GM19240 (cell line): Measurements from ENCODE around the gene ADA.
"Not testable (repeated sequence)": the region's sequence is repeated elsewhere in the genome, so short reads cannot be mapped to it uniquely, and the experiment has no call there.

Experiments
- DNase-seq: peaks from one replicate; pipeline ENCODE4 v3.0.0; 2011; ENCODE audit warnings: low spot score; ENCODE audit not compliant: insufficient read length

Gene ADA

DNA sequence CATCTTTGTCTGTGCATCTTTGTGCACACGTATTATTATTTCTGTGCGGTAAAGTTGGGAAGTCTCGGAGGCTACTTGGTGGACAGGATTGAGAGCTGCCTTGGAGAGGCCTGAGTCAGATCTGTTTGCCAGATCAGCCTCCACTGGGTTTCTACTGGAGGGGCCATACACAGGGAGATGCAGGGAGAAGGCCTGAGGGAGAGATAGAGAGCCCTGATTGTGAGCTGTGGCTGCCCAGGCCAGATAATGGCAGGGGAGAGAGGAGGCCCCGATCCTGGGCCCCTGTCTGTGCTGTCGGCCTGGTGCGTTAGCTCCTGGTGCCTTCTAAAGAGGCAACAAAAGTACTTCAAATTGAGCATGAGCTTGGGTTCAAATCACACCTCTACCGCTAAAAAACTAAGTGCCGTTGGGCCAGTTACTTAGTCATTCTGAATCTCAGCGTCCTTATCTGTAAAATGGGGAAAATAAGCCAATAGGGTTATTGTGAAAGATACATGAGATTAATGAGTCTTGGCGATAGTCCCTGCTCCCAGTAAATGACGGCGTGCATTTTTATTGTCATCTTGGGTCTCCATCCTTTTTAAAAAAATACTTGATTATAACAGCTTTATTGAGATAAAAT lies 27.6 kb upstream of the ADA start:
- no peak for DNase-seq

DNA sequence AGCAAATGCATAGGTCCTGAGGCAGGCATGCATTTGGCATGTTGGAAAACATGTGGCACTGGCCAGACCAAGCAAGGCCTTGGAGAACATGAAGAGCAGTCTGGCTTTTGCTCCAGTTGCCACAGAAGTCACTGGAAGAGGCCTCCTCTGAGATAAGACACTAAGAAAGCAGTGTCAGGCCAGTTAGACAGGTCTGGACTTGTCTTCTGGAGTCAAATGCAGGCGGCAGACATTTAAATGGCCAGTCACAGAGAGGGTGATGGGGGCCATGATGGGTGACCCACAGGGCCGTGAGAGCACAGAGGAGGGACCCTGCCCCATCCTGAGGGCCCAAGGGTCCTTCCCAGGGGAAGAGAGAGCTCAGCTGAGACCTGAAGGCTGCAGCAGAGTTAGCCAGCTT lies 26.7 kb upstream of the ADA start:
- DNase-seq: no peak

DNA sequence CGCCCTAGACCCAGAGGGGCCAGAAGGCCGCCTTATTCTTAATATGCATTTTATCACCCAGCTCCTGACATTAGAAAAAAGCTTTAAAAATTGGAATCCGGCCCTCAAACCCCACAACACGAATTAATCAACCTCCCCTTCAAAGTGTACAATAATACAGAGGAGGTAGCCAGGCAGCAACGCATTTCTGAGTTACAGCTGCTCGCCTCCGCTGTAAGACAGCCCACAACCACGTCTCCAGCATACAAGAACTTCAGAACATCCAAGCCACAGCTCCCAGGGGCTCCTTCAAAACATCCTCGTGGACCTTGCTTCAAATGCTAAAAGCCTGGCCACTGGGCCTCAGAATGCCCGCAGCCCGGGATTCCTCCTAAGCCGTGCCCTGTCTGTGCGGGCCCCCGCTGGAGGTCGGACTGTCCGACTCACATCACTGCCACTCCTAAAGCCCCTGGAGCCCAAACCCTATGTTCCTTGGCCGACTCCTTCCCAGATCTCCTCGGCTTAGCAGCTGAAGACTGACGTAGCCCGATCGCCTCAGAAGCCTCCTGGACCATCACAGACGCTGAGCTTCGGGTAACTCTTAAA lies 20.9 kb upstream of the ADA start:
- not testable (repeated sequence) for DNase-seq

DNA sequence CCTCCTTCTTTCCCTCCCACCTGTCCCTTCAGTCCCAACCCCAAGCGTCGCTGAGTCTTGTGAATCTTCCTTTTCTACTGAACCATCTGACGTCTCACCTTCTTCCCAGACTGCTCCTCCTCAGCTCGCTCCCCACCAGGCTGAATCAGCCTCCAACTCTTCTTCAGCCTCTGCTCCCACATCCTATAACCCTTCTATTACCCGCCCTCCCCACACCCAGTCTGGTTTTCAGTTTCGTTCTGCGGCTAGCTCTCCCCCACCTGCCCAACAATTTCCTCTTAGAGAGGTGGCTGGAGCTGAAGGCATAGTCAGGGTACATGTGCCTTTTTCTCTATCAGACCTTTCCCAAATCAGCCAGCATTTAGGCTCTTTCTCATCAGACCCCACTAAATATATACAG lies 20.0 kb upstream of the ADA start:
- DNase-seq: not testable (repeated sequence)

DNA sequence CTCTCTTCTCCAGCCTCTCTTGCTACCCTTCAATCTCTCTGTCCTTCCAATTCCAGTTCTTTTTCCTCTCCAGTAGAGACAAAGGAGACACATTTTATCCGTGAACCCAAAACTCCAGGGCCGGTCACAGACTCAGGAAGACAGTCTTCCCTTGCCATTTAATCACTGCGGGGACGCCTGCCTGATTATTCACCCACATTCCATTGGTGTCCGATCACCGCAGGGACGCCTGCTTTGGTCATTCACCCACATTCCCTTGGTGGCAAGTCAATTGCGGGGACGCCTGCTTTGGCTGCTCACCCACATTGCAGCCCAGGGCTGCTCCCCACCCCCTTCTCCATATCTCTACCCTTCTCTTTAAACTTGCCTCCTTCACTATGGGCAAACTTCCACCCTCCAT lies 19.4 kb upstream of the ADA start:
- DNase-seq: not testable (repeated sequence)

DNA sequence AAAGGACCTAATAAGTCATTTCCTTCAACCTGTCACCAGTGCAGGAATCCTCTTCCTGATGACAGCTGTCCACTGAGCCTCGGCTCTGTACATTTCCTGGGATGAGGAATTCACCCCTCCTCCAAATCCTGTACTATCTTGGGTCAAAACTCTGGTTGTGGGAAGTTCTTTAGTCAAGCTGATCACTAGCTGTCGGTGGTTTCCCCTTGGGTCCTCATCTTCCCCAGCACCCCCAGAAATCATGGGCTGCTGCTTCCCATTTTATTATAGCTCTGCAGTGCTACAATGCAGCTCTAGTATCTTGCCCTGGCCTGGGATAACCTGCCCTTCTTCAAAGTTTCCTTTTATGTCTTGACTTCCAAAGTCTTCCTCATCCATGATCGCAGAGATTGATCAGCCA lies 14.6 kb upstream of the ADA start:
- DNase-seq: no peak

DNA sequence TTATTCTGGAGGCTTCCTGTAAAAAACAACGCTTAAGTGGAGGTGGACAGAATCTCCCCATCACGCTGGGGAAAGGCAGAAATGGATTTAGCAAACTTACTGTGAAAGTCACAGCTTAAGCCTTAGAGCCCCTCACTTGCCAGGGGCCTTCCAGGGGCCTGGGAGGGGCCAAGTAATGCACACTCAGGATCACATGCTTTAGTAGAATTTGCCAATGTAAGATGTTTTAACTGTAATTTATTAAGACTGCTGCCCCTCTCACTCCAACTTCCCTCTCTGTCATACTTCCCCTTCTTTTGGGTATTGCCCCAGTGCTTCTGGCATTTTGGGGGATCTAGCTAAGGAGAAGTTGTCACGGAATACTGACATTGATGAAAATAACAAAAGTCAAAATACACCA lies 12.6 kb upstream of the ADA start:
- DNase-seq: no peak

DNA sequence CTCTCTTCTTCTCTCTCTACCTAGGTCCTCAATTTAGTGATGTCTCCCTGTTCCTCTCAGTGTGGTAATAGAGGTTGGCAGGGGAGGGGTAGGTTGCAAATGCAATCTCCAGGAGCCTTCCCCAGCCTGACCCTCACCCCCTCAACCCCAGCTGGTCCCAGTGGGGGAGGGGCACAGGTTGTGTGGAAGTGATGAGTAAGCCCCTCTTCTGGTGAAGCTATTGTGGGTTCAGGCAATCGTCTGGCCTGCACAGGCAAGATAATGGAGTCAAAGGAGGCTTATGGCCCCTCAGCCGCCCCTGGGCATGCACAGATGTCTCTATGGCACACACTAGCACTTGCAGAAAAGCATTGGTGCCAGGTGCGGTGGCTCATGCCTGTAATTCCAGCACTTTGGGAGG lies 10.8 kb upstream of the ADA start:
- DNase-seq: no peak

DNA sequence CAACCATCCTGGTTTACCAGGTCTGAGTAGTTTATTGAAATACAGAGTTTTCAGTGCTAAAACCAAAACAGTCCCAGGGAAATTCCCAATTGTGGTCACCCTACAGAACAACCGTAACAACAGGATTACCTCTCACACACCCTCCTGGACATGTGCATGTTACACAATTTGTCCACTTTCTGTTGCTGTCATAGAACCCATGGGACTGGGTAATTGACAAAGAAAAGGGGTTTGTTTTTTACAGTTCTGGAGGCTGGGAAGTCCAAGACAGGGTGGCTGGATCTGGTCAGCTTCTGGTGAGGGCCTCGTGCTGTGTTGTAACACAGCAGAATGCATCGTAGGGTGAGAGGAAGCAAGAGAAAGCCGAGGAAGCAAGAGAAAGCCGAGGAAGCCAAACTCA lies 9.1 kb upstream of the ADA start:
- no peak for DNase-seq

DNA sequence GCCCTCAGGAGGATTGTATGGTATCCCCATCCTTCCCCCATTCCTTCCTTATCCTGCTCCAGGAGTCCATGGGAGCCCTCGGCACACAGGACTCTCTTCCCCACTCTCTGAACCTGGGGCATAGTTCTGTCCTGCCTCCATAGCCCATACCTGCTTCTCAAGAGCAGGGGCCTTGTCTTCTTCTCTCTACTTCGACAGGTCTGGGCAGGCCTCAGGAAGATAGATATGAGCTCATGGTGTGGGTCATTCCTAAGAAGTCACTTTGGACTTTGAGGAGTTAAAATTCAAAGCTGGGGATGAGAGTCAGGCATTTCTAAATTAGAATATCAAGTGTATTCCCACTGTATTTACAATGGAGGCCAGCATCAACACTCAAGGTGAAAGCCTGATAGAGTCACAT lies 8.4 kb upstream of the ADA start:
- DNase-seq: no peak

DNA sequence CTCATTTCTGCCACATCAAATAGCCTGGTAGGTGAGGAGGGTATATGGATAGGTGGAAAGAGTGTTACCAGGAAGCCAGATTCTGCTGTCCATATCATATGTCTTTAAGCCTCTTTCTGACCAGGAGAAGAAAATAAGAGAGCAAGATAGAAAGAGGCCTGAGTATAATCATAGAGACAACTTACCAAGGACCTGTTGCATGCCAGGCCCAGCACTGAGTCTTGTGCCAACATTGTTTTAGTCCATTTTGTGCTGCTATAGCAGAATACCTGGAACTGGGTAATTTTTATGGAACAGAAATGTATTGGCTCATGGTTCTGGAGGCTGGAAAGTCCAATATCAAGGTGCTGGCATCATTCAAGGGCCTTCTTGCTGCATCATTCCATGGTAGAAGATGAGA lies 7.3 kb upstream of the ADA start:
- DNase-seq: no peak

DNA sequence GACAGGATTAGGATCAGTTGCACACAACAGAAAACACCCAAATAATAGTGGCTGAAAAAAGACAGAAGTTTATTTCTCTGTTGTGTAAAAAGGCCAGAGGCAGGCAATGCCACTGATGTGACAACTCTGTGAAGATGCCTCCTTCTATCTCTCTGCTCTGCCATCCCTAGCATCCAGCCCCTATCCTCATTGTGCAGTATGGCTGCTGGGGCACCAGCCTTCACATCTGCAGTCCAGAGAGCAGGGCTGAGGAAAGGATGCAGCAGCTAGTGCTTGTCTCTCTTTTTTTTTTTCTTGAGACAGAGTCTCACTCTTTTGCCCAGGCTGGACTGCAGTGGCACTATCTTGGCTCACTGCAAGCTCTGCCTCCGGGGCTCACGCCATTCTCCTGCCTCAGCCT lies 6.4 kb upstream of the ADA start:
- no peak for DNase-seq

DNA sequence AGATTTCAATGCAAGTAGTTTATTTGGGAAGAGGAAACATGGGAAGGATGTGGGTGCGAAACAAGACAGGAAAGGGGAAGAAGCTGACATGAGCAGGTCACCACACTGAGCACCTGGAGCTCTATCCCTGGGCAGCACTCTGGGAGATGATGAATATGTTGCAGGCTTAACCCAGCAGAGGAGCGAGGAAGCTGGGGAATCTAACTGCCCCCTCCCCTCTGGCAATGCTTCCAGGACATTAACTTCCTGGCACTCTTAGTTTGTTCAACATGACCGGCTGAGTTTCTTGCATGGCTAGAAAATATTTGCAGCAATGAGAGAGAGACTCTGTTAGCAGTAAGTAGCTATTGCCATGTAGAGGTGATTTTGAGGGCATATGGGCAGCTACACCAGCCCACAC lies 4.9 kb upstream of the ADA start:
- DNase-seq: no peak

DNA sequence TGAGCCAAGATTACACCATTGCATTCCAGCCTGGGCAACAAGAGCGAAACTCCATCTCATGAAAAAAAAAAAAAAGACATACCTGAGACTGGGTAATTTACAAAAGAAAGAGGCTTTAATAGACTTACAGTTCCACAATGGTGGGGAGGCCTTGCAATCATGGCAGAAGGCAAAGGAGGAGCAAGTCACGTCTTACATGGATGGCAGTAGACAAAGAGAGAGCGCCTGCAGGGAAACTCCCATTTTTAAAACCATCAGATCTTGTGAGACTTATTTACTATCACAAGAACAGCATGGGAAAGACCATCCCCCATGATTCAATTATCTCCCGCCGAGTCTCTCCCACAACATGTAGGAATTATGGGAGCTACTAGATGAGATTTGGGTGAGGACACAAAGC lies 2.7 kb upstream of the ADA start:
- not testable (repeated sequence) for DNase-seq

DNA sequence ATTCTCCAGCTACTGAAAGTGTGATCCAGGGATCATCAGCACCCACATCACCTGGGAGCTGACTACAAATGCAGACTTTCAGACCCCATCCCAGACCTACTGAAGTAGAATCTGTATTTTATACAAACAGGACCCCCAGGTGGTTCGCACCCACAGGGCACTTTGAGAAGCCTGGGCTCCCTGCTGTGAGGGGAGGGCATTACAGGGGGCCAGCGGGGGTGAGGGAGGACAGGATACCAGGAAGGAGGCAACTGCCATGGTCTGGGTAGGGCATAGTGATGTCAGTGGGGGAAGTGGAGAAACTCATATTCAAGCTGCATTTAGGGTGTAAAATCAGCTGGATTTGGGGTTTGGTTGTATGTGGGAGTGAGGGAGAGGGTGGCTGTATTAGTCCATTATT lies 2.0 kb upstream of the ADA start:
- DNase-seq: no peak

DNA sequence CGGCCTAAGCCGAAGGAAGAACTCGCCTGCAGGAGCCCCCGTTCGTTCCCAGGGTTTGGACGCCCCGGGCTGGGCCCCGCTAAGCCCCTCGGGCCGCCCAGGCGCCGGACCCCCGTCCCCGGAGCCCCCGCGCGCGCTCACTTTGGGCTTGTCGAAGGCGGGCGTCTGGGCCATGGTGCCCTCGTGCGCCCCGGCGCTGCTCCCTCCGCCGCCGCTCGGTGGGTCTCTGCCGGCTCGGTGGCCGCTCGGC lies 140 bp downstream of the ADA start:
- DNase-seq: no peak

DNA sequence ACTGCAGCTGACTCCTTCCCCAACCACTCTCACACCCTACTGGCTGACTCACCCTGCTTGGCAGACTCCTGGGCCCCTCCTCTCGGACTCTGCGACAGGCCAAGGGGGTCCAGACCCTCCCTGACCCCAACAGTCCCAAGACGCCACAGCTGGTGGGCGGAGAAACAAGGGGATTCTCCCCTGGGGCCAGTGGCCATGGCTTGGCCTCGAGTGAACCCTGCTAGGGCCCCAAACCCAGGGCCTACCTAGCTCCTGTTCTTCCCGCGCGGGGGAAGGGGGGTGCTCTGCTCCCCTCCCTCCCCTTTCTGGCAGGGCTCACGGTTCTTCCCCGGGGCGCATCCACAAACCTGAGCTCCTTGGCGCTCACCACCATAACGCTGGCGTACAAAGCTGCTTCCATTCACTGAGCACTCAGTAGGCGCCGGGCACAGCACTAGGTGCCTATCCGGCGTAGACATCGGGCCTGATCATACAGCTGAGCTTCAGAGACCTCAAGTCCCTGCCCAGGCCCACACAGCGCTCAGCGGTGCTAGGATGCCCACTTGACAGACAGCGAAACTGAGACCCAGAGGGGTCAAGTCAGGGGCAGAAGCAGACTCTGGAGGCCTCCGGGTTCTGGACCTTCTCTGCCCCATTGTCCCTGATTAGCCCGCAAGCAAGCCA lies 597 bp downstream of the ADA start:
- no peak for DNase-seq

DNA sequence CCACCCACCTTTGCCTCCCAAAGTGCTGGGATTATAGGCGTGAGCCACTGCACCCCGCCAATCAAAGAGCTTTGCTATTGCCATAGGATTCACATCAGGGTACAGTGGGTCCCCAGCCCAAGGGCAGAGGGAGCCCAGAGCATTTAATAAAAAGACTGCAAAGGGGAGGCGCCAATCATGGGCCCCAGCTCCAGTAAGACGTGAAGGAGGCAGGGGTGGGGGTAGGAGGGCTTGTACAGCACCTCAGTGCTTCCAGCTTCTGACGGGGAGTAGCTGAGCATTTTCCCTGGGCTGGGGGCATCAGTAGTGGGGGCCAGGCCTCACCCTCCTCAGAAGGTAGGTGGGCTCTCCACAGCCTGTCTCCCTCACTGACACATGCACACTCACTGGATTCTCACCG lies 1.5 kb downstream of the ADA start:
- no peak for DNase-seq

DNA sequence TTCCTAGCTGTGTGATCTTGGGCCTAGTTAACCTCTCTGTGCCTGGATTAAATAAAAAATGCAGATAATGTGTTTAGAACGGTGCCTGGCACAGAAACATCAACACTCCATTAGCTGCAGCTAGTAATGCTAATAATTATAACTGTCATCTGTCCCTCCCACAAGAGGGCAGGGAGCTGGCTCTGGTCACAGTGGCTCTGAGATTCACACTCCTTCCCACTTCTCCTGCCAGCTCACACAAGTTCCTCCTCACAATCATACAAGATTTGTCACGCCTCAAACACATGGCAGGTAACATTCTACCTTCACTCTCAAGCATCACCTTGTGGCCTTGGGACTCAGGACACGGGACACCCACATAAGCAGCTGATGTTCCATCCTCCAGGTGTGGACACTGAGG lies 2.4 kb downstream of the ADA start:
- DNase-seq: no peak

DNA sequence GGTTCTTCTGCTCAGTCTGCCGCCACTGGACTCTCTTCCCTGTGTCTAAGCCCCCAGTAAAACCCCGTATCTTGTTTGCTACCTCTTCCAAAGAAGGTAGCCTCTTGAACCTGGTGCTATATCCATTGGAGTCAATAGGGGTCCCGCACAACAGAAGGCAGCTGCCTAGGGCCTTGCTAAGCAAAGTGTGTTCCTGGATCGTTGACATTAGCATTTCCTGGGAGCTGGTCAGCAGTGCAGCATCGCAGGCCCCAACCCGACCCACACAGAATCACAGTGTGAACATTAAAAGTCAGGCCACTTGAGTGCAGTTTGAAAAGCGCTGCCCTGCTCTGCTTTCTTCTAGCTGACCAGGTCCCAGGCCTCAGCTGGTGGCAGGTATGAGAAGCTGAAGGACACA lies 2.9 kb downstream of the ADA start:
- DNase-seq: no peak

DNA sequence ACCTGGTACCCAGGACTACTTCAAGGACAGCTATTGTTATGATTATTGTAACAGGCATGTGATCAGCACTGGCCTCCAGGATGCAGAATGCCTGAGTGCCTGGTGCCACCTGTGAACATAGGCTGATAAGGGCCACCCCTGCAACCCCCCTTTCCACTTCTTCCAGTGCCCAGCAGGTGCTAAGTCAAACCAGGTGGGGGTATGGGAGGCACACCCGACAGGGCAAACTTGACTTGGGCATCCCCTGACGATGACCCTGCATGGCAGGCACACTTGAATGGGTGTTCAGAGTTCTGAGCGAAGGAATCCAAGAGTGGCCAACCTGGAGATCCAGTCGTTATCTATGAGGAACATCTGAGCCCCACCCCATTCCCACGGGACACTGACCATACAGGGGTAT lies 3.4 kb downstream of the ADA start:
- no peak for DNase-seq

DNA sequence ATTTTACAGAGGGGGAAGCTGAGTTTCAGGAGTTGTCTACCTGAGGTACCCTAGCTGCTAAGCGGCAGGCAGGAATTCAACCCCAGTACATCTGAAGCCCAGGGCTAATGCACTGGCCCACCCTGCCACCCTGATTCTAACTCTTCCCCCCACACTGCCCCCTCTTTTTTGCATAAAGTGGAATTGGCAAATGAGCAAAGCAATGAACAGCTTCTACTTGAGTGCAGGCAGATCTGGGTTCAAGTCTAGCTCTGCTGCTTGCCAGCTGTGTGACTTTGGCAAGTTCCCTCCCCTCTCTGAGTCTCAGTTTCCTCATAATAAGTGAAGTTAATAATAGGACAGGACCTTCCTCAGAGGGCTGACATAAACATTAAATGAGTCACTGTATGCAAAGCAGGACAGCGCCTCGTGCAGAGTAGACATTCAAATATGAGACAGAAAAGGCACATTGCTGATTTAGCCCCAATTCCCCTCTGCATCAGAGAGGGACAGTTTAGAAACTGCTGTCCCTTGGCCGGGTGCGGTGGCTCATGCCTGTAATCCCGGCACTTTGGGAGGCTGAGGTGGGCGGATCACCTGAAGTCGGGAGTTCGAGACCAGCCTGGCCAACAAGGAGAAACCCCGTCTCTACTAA lies 4.7 kb downstream of the ADA start:
- DNase-seq: no peak

DNA sequence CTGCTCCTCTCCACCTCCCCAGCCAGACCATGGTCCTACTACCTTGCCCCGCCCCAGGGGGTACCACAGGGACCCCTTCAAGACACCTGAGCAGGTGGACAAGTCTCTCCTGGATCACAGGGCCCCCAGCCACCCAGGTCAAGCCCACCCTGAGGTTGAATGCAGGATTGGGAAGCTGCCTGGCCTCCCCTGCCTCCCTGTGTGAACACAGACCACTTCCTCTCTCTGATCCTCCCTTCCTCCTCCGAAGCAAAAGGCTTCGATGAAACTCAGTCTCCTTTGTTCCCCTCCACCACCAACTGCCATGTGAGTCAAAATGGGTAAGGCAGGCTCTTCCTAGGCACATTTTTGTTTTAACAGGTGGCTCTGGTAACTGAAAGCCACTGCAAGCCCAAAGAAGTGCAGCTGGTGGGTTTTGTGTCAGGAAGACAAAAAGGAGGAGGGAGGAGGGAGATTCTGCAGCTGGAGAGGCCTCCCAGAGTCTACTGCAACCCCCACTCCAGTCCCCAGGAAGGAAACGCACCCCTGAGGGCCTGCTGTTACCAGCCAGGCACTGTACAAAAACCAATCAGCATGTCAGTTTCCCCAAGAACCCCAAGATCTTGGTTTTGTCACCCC lies 5.4 kb downstream of the ADA start:
- DNase-seq: no peak
